ENCODE measurements around the gene BEGAIN.

Gene BEGAIN

GRCh38 chr14:100557658-100558057, 29.6 kb downstream of the BEGAIN start:
- TF ChIP-seq CTCF (IDR thresholded peaks at IDR 0.05; ENCODE audit: low read depth, low read length): no peak
- H3K4me3 ChIP-seq (ENCODE audit: low read depth, low read length): no peak overlapping the region
- no peak for DNase-seq (ENCODE audit: low read depth, low spot score)
- in situ Hi-C loops (cut with HindIII; ENCODE audit: low sequenced_read_pairs): no loop called here

DNA sequence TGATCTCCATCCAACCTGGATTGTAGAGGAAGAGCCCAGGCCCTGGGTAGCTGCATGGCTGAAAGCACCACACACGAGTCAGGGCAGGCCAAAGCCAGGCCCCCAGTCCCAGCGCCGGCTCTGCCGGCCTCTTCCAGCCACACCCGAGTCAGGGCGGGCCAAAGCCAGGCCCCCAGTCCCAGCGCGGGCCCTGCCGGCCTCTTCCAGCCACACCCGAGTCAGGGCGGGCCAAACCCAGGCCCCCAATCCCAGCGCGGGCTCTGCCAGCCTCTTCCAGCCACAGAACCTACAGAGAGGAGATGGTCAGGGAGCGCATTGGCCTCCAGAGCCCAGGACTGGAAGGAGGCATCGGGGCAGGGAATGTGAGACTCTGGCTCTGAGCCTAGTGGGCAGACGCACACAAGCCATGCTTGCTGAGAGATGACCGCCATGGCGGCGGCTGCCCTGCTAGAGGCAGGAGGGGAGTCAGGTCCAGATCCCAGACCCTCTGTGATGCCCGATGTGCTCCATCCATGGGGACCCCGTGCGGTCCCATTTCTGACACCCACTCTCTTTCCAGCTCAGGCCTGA, 30.2 kb downstream of the BEGAIN start:
- no peak for TF ChIP-seq CTCF (IDR thresholded peaks at IDR 0.05; ENCODE audit: low read depth, low read length)
- H3K4me3 ChIP-seq (ENCODE audit: low read depth, low read length): no peak overlapping the region
- no peak for DNase-seq (ENCODE audit: low read depth, low spot score)
- in situ Hi-C loops (cut with HindIII; ENCODE audit: low sequenced_read_pairs): no loop called here

- in situ Hi-C loops (cut with HindIII; ENCODE audit: low sequenced_read_pairs): no loop called here
- no peak for TF ChIP-seq CTCF (IDR thresholded peaks at IDR 0.05; ENCODE audit: low read depth, low read length)
- no peak for DNase-seq (ENCODE audit: low read depth, low spot score)
- H3K4me3 ChIP-seq (ENCODE audit: low read depth, low read length): no peak overlapping the region
Observed at GRCh38 chr14:100556140-100556475, 31.1 kb downstream of the BEGAIN start.

DNA sequence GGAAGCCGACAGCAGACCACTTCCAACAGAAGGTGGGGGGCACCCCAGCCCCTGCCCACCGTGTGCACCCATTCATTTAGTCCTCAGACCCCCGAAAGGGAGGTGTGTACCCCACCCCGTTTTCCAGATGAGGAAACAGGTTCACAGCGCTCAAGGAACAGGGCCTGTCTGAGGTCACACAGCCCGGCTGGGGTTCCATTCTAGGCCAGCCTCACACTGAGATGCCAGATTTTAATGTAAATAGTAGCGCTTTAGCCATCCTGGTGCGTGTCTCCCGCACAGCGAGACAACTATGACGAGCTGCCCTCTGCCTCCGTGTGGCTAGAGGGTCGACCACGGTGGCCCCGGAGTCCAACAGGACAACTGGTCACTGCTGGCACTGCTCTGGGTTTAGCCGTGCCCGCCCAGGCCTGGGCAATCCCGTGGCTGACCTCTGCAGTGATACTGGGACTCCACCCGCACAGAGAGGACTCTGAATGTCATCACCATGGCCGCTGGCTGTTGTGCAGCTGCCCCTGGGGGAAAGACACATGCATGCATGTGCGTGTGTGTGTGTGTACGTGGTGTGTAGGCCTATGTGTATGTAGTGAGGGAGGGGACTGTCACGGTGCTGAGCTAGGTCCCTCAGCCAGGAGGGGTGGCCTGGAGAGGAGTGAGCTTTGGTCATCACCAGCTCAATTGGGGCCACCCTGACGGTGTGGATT, 31.6 kb downstream of the BEGAIN start:
- no peak overlapping the region for H3K4me3 ChIP-seq (ENCODE audit: low read depth, low read length)
- in situ Hi-C loops (cut with HindIII; ENCODE audit: low sequenced_read_pairs): no loop called here
- no peak for DNase-seq (ENCODE audit: low read depth, low spot score)
- TF ChIP-seq CTCF (IDR thresholded peaks at IDR 0.05; ENCODE audit: low read depth, low read length): no peak

DNA sequence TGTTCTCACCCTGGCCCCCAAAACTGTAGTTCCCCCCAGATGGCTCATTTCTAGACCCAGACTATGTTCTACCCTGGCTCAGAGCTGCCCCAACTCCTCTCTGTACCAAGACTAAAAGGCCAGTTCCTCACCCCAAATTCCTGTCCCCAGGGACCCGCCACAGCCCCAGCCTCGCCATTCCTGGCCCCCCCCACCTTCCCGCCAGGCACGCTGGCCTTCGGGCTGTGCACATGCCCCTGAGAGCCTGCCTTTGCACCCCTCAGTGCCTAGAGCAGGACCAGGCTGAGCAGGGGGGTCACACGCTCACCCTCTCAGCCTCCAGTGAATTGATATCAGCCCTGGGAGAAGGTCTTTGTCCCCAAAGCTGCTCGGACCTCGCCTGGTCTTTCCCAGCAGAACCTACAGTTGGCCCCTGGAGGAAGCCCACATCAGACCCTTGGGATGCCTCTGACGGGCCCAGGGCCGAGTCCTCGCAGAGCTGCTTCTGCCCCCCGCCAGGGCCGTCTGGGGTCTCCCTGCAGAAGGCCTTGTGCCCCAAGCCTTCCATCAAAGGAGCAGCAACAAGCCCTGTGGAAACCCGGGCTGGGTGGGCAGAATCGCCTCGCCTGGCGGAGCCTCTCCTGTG, 32.4 kb downstream of the BEGAIN start:
- no peak for DNase-seq (ENCODE audit: low read depth, low spot score)
- H3K4me3 ChIP-seq (ENCODE audit: low read depth, low read length): no peak overlapping the region
- no peak for TF ChIP-seq CTCF (IDR thresholded peaks at IDR 0.05; ENCODE audit: low read depth, low read length)
- in situ Hi-C loops (cut with HindIII; ENCODE audit: low sequenced_read_pairs): no loop called here

DNA sequence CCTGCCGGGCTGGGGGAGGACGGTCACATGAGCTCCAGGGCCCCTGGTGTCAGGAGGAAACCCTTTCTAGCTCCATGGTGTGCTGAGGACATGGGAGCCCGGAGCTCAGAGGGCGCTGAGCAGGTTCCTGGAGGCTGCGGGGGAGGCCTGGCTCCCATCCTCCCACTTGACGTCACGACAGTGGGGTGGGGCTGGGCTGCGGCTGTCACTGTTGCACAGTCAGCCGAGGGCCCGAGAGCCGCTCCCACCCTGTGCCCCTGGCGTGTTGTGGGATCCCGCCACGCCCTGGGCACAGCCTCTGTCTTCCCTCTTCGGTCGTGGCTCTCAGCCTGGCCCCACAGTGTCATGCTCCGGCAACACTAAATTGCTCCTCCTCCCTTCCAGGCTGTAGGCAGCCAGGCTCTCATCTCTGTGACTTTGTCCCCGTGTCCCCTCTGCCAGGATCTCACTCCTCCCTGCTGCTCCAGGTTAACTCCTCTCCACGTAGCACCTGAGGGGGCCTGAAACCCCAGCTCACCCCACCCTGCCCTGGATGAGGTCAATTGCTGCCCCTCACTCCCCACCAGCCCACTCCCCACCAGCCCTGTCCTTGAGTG, 33.0 kb downstream of the BEGAIN start:
- DNase-seq (ENCODE audit: low read depth, low spot score): no peak

More for the DNA sequence above, 33.0 kb downstream of the BEGAIN start:
- TF ChIP-seq CTCF (IDR thresholded peaks at IDR 0.05; ENCODE audit: low read depth, low read length): no peak
- H3K4me3 ChIP-seq (ENCODE audit: low read depth, low read length): no peak overlapping the region
- in situ Hi-C loops (cut with HindIII; ENCODE audit: low sequenced_read_pairs): no loop called here
